ENCODE data around the gene DNAJA3. TPM values are rescaled to one million over a fixed set of nuclear protein-coding genes. Genes with fewer than 3 reads are reported as not detected.

The DNAJA3 gene
- total RNA-seq, 4 donors from 2014 or later = 37.4 to 44.1 (median 40.8) TPM

GRCh38 chr16:4386451-4386805 is 39.2 kb upstream of the DNAJA3 start:
- WGBS, 2 donors = 48 to 51% methylated on average over 5 to 8 of the region's 8 CpGs
- intact Hi-C loops (cut with DNase I; ENCODE audit: low total_unique reads) = no loop called here
- TF ChIP-seq POLR2A (IDR thresholded peaks at IDR 0.05) = no peak
- TF ChIP-seq, protein P1, sequence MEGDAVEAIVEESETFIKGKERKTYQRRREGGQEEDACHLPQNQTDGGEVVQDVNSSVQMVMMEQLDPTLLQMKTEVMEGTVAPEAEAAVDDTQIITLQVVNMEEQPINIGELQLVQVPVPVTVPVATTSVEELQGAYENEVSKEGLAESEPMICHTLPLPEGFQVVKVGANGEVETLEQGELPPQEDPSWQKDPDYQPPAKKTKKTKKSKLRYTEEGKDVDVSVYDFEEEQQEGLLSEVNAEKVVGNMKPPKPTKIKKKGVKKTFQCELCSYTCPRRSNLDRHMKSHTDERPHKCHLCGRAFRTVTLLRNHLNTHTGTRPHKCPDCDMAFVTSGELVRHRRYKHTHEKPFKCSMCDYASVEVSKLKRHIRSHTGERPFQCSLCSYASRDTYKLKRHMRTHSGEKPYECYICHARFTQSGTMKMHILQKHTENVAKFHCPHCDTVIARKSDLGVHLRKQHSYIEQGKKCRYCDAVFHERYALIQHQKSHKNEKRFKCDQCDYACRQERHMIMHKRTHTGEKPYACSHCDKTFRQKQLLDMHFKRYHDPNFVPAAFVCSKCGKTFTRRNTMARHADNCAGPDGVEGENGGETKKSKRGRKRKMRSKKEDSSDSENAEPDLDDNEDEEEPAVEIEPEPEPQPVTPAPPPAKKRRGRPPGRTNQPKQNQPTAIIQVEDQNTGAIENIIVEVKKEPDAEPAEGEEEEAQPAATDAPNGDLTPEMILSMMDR (IDR thresholded peaks at IDR 0.05) = no peak
- DNase-seq (ENCODE audit: low spot score in 2 of 2) = no peak
- no peak overlapping the region for H3K4me3 ChIP-seq (ENCODE audit: low read depth, poor library complexity, severe bottlenecking)

DNA sequence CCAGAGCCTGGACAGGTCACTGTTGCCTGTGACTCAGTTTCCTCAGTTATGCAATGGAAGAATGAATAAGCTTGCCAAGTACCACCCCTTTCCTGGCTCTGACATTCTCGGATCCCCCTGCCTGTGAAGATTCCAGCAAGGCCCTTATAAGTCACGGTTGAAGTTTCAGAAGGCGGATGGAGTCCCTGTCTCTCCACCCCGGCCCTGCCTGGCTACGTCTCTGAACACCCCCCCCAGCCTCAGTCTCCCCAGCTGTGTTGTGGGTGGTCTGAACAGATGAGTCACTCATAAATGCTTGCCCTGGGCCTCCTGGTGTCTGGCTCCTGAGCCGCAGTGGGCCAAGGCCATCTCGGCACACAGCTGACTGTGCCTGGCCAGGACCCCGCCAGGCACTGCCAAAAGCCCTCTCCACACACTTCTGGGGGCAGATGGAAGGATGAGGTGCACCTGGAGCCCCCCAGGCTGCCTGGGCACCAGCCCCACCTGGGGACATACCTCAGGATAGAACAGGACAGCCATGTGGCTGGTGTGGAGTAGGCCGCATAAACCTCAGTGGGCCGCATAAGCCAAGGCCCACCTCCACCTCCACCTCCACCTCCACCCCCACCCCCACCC is 38.6 kb upstream of the DNAJA3 start:
- WGBS, 2 donors = 65 to 79% methylated on average over 5 to 9 of the region's 10 CpGs
- TF ChIP-seq POLR2A (IDR thresholded peaks at IDR 0.05) = no peak
- TF ChIP-seq, protein P1 (IDR thresholded peaks at IDR 0.05) = no peak
- no peak overlapping the region for H3K4me3 ChIP-seq (ENCODE audit: low read depth, poor library complexity, severe bottlenecking)
- no peak for DNase-seq (ENCODE audit: low spot score in 2 of 2)
- intact Hi-C loops (cut with DNase I; ENCODE audit: low total_unique reads) = no loop called here

DNA sequence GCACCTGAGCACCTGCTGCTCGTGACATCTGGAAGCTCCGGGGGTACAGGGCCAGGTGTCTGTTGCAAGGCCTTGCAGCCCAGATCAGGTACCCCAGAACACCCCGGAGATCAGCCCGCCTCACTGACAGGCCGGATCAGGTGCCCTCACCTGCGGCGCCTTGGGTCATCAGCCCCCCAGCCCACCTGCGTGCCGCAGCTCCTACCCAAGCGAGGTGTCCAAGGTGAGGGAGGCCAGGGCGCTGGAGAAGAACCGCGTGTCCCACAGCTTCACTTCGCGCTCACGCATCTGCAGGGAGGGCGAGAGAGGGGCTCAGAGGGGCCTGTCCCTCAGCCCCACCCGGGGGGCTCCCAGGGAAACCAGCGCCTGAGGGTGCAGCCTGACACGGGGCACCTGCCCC is 37.9 kb upstream of the DNAJA3 start:
- intact Hi-C loops (cut with DNase I; ENCODE audit: low total_unique reads) = no loop called here
- DNase-seq (ENCODE audit: low spot score in 2 of 2) = no peak
- TF ChIP-seq, protein P1 (IDR thresholded peaks at IDR 0.05) = no peak
- no peak for TF ChIP-seq POLR2A (IDR thresholded peaks at IDR 0.05)
- no peak overlapping the region for H3K4me3 ChIP-seq (ENCODE audit: low read depth, poor library complexity, severe bottlenecking)
- WGBS, 2 donors = 87 to 89% methylated on average over 20 of the region's 20 CpGs

DNA sequence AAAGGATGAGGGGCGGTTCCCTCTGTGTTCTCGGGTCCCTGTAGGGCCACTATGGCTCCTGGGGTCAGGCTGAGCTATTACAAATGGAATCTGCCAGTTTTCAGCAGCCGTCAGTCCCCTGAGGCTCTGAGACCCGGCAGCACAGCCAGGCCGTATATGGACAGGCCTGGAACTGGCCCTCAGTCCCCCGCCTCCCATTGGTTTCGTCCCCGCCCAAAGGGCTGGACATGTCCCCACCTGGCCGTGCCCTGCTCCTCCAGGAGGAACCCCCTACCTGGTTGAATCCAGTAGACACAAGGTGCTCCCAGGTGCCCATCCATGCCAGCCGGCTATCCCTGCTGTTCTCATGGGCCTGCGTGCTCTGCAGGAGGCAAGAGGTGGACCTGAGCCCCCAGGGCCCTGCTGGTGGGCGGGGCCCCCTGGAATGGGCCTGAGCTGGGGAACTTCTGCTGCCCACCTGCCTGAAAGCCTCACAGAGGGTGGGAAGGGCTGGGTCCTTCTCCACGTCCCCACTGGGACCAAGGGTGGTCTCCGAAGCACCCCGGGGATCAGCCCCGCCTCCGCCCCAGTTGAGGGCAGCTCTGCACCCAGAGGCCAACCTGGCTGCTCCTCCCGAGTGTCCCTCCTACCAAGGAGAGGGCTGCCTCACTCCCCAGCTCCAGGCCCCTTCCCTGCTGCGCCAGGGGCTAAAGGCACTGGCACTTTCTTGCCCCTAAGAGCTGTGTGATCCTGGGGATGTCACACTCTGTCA is 37.2 kb upstream of the DNAJA3 start:
- TF ChIP-seq, protein P1 (IDR thresholded peaks at IDR 0.05) = no peak
- TF ChIP-seq POLR2A (IDR thresholded peaks at IDR 0.05) = no peak
- 71 to 87% methylated on average over 13 to 18 of the region's 19 CpGs for WGBS, 2 donors
- no peak for DNase-seq (ENCODE audit: low spot score in 2 of 2)
- intact Hi-C loops (cut with DNase I; ENCODE audit: low total_unique reads) = no loop called here
- no peak overlapping the region for H3K4me3 ChIP-seq (ENCODE audit: low read depth, poor library complexity, severe bottlenecking)

- intact Hi-C loops (cut with DNase I; ENCODE audit: low total_unique reads) = no loop called here
- no peak for DNase-seq (ENCODE audit: low spot score in 2 of 2)
- TF ChIP-seq, protein P1 (IDR thresholded peaks at IDR 0.05) = no peak
- TF ChIP-seq POLR2A (IDR thresholded peaks at IDR 0.05) = no peak
These were observed 36.4 kb upstream of the DNAJA3 start for GRCh38 chr16:4389051-4389955.

More at GRCh38 chr16:4389051-4389955, 36.4 kb upstream of the DNAJA3 start:
- 70 to 71% methylated on average over 18 to 27 of the region's 27 CpGs for WGBS, 2 donors
- H3K4me3 ChIP-seq (ENCODE audit: low read depth, poor library complexity, severe bottlenecking) = no peak overlapping the region

Data from lower leg skin (tissue), 4 donors.